IMR-90 (cell line): ENCODE results near the gene PFDN5.

ENCODE experiments used
- POLR2A ChIP-seq: IDR thresholded peaks from 2 replicates; pipeline ENCODE4 v1.6.1; 2012; ENCODE audit warnings: mild to moderate bottlenecking, low read depth, low read length
- TF ChIP-seq, protein P1 (sequence below): conservative IDR thresholded peaks from 2 replicates; pipeline ENCODE4 v1.5.1; 2012; ENCODE audit warnings: mild to moderate bottlenecking, low read depth, low read length, improper control_type of control experiment

DNA sequence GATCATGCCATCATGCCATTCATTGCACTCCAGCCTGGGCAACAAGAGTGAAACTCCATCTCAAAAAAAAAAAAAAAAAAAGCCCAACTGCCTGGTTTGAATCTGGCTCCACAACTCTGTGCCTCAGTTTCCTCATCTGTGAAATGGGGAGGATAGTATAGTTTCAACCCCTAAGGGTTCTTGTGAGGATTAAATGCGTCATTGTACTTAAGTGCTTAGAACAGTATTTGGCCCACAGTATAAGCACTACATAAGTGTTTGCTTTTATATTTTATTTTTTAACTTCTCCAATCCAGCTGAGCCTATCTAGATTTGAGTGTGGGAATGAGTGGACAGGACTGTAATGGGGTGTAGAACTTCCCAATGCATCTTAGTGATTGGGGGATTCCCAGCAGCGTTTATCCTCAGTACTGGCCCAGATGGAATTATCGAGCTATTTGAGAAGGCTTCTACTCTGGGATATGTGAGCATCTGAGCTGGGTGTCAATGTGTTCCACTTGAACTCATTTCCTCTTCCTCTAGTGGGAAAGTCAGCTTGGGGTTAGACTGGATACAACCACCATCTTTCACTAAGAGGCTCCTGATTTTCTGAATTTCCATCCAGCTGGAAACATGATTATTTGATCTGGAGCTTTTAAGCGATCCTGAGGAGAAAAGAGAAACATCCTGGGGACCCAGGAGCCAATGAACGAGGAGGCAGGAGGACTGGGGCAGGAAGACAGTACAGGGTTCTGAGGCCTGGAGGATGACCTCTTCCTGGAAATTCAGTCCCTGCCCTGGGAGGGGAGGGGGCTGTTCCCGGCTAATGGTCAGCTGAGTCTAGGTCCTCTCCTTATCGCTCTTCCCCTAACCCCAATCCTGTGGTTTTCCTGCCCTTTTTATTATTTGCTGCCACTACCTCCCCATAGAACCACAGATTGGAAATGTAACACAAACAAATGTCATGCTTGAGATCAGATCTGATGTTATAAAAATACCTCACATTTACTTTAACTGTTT lies 36.5 kb upstream of the PFDN5 start:
- TF ChIP-seq, protein P1, sequence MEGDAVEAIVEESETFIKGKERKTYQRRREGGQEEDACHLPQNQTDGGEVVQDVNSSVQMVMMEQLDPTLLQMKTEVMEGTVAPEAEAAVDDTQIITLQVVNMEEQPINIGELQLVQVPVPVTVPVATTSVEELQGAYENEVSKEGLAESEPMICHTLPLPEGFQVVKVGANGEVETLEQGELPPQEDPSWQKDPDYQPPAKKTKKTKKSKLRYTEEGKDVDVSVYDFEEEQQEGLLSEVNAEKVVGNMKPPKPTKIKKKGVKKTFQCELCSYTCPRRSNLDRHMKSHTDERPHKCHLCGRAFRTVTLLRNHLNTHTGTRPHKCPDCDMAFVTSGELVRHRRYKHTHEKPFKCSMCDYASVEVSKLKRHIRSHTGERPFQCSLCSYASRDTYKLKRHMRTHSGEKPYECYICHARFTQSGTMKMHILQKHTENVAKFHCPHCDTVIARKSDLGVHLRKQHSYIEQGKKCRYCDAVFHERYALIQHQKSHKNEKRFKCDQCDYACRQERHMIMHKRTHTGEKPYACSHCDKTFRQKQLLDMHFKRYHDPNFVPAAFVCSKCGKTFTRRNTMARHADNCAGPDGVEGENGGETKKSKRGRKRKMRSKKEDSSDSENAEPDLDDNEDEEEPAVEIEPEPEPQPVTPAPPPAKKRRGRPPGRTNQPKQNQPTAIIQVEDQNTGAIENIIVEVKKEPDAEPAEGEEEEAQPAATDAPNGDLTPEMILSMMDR: no peak
- no peak for TF ChIP-seq POLR2A
